22Rv1 (cell line): ENCODE data around the gene ADCY1.

Experiments used
- CTCF ChIP-seq: fragments of 450-650 bp; IDR thresholded peaks from 2 replicates; pipeline ENCODE4 v1.5.1; 2017; ENCODE audit warnings: mild to moderate bottlenecking
- ZFX ChIP-seq: fragments of 450-650 bp; IDR thresholded peaks from 2 replicates; pipeline ENCODE4 v1.6.1; 2017; ENCODE audit warnings: antibody characterized with exemption, borderline replicate concordance

- TF ChIP-seq CTCF (no peak), ZFX (no peak)
Measured at GRCh38 chr7:45661302-45661995, 87.3 kb downstream of the ADCY1 start.
